GM12873 (cell line): Measurements from ENCODE around the gene NGDN.

Experiments used
- CTCF ChIP-seq: IDR thresholded peaks from 2 replicates; pipeline ENCODE4 v1.5.1; 2012; ENCODE audit warnings: low read depth, mild to moderate bottlenecking, moderate library complexity, low read length, control low read depth; ENCODE audit not compliant: insufficient read depth; ENCODE audit errors: missing control alignments

The NGDN gene

GRCh38 chr14:23450379-23450778 is 19.1 kb upstream of the NGDN start:
- TF ChIP-seq CTCF, result no peak

- no peak for TF ChIP-seq CTCF
These were observed 17.3 kb upstream of the NGDN start for GRCh38 chr14:23452237-23452636.

GRCh38 chr14:23454445-23454856 is 15.1 kb upstream of the NGDN start:
- no peak for TF ChIP-seq CTCF

- TF ChIP-seq CTCF, result peak; percentile 40
These were observed 12.5 kb upstream of the NGDN start for GRCh38 chr14:23456883-23457586.

GRCh38 chr14:23457587-23458445 is 11.7 kb upstream of the NGDN start:
- no peak for TF ChIP-seq CTCF

GRCh38 chr14:23460960-23461359 is 8.5 kb upstream of the NGDN start:
- TF ChIP-seq CTCF, result no peak

- TF ChIP-seq CTCF, result no peak
These were observed 4.8 kb upstream of the NGDN start for GRCh38 chr14:23464700-23465099.
